Hair follicular keratinocyte (primary cell): ENCODE measurements around the gene AMER3. TPM values are rescaled to one million over a fixed set of nuclear protein-coding genes. Genes with fewer than 3 reads are reported as not detected.

ENCODE experiments used
- total RNA-seq: library from RNA; depleted of rRNA; stranded (reverse); fragments of >200 nt; gene quantifications from 2 replicates; pipeline ENCODE4 v1.2.3, GENCODE V29; 2015

The AMER3 gene, protein sequence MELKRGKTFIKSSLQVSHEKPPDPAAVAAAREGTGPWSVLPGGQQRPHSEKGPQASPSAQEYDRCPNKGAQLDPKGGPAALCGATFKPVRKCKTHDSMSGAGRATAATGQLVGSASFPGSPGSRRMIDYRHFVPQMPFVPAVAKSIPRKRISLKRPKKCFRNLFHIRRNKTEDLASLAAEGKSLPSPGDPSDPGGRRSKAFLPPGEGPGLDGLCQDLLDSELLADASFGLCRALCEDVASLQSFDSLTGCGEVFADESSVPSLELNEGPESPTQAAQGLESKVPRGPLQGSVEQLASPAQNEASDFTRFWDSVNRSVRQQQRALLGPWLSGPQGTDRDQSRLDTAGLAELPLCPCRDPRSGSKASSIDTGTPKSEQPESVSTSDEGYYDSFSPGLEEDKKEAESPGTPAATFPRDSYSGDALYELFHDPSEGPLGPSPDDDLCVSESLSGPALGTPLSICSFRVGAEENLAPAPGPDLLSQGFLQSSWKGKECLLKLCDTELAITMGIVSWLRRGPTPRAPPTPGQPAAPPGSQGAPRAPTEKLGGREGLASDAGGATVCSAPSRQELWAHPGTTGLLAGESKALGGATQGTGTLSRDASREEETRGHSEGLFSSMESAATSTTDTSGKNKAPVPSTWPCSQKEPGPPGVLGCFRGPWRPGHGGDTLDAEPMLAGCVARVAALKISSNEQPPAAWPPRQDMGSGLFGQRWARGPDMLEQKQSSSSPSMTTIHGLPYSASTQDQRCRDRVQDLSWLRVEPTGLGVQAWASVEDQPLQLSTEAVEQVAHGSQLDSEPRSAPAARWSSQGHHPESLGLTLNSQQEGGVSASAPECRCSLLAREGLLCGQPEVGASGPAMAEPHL
- not detected in 2 replicates for total RNA-seq

DNA sequence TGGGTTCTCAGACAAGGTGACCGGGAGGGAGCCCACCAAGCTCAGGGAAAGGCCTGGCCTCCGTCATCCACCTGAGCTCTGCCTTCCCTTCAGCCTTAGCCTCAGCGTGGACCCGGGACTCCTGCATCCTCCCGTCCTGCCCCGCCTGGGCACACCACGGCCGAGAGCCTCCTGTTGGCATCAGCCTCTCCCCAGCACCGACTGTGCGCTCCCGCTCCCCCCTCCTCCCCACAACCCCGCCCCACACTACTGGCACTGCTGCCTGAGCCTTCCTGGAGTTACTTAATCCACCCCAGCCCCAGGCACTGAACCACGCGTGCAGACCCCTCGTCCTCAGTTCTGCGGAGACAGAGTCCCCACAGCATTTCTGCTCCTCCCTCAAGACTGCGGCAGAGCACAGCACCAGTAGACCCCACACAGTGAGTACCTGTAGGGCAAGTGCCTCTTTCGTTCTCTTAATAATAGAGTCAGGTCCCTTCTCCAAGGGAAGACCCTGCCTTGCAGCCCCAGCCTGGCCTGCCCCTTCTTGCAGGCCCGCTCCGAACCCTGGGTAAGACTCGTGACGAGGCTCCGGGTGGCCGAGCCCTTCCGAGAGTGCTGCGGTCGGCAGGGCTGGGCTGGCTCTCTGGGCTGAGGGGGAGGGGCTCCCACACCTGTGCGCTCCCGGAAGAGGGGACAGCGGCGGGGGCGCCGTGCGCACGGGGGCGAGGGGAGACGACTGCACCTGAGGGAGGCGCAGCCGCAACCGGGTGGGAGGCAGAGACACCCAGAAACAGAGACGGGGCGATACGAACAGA, at the start of gene AMER3:
Gene AMER3 (plus strand): TSS at position 285 of the 797 bp plus-strand sequence. CDS start 6,533 bp downstream, outside the sequence.

DNA sequence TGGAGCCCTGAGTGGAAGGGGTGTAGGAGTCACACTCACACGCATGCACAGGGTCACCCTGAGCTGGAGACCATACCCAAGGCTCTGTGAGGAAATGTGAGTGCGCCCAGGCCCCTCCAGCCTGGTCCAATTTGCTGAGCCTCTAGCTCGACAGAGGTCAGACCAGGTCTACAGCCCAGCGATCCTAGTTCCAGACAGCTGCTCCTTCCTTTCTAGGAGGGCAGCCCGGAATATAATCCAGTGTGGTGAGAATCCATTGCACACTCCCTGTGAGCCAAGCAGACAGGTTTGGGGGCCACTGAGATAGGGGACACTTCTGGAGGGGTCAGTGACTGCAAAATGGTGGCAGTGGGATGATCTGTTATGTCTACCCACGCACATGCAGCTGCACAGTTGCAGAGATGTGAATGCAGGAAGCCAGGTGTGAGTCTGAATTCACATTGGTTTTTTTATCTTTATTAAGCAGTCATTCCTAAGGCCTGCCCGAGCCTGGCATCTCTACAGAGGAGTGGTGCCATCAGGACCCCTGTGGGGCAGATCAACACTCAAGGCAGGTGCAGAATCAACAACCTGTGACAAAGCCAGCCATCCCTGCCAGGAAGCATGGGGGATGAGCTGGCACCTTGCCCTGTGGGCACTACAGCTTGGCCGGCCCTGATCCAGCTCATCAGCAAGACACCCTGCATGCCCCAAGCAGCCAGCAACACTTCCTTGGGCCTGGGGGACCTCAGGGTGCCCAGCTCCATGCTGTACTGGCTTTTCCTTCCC, 26.6 kb upstream of the AMER3 start, which contains the start of gene GPR148:
Gene GPR148 (plus strand): TSS at position 522 of the 768 bp plus-strand sequence. CDS start 82 bp downstream, at position 604.

Other genes with a start within 250 kb of the AMER3 start
- not detected in 2 replicates for gene POTEI, start 246.2 kb upstream of the AMER3 start, total RNA-seq
- not detected in 2 replicates for gene CFC1B, start 234.3 kb upstream of the AMER3 start, total RNA-seq
- not detected in 2 replicates for gene CFC1, start 156.0 kb upstream of the AMER3 start, total RNA-seq
- not detected in 2 replicates for gene POTEJ, start 144.1 kb upstream of the AMER3 start, total RNA-seq
- gene GPR148, start 26.5 kb upstream of the AMER3 start, total RNA-seq: not detected in 2 replicates
- gene ARHGEF4, start 81.4 kb downstream of the AMER3 start, total RNA-seq: 34.5 and 36.1 TPM in 2 replicates